BLaER1 treated with 17β-estradiol and CSF1 and Interleukin-3, amounts not matched to agents 10 nM and 100 nM (cell line): Measurements from ENCODE around the gene CD22.

Experiments used
- H3K27ac ChIP-seq, 11 experiments: shearing (Covaris generic); formaldehyde crosslinking; 2 replicates each; pipeline ENCODE4 v1.8.1; 2022
- H3K27me3 ChIP-seq, 11 experiments: shearing (Covaris generic); formaldehyde crosslinking; 2 replicates each; pipeline ENCODE4 v1.8.1; 2022
- H3K36me3 ChIP-seq, 11 experiments: shearing (Covaris generic); formaldehyde crosslinking; 2 replicates each; pipeline ENCODE4 v1.8.1; 2022
- H3K4me1 ChIP-seq, 10 experiments: shearing (Covaris generic); formaldehyde crosslinking; 2 replicates each; pipeline ENCODE4 v1.8.1; 2022
- H3K4me2 ChIP-seq, 11 experiments: shearing (Covaris generic); formaldehyde crosslinking; 2 replicates each; pipeline ENCODE4 v1.8.1; 2022
- H3K4me3 ChIP-seq, 10 experiments: shearing (Covaris generic); formaldehyde crosslinking; 2 replicates each; pipeline ENCODE4 v1.8.1; 2022
- H3K9ac ChIP-seq, 11 experiments: shearing (Covaris generic); formaldehyde crosslinking; 2 replicates each; pipeline ENCODE4 v1.8.1; 2022
- H3K9me3 ChIP-seq, 11 experiments: shearing (Covaris generic); formaldehyde crosslinking; replicated peaks in 1 of 11; 2 replicates each; pipeline ENCODE4 v1.8.1; 2022
- H4K20me1 ChIP-seq, 11 experiments: shearing (Covaris generic); formaldehyde crosslinking; 2 replicates each; pipeline ENCODE4 v1.8.1; 2022
- Cebpa-rat ChIP-seq, 11 experiments: shearing (Covaris generic); IDR thresholded peaks; 2 replicates each; pipeline ENCODE4 v1.8.1; 2022

CD22 gene

GRCh38 chr19:35293808-35294207, 35.2 kb upstream of the CD22 start:
- Histone ChIP-seq H3K9me3 (no peaks in the 10 kb centered on the region), H3K4me3 (no peak overlapping the region), H3K27ac (no peak overlapping the region), H3K9ac (no peak overlapping the region), H3K4me1 (peaks cover 15 to 78% (median 61%) of the 10 kb centered on the region in 10 experiments), H3K4me2 (peak overlapping the region in 2 of 11 experiments; percentile 61 to 82; a peak in 2 of 22 replicates), H3K36me3 (no peaks in the 10 kb centered on the region), H3K27me3 (peaks cover 0 to 26% (median 0%) of the 10 kb centered on the region in 11 experiments; a peak in 6 of 22 replicates), H4K20me1 (no peaks in the 10 kb centered on the region)
- TF ChIP-seq Cebpa-rat (IDR thresholded peaks at IDR 0.05): no peak

GRCh38 chr19:35294328-35294727, 34.7 kb upstream of the CD22 start:
- Histone ChIP-seq H3K4me3 (no peak overlapping the region), H3K27ac (no peak overlapping the region), H4K20me1 (no peaks in the 10 kb centered on the region), H3K9me3 (no peaks in the 10 kb centered on the region), H3K4me1 (peaks cover 15 to 80% (median 61%) of the 10 kb centered on the region in 10 experiments), H3K4me2 (peak overlapping the region in 3 of 11 experiments; percentile 47 to 82 (median 69); a peak in 1 of 22 replicates), H3K9ac (no peak overlapping the region), H3K27me3 (peaks cover 0 to 26% (median 0%) of the 10 kb centered on the region in 11 experiments; a peak in 6 of 22 replicates), H3K36me3 (no peaks in the 10 kb centered on the region)
- no peak for TF ChIP-seq Cebpa-rat (IDR thresholded peaks at IDR 0.05)

- peaks cover 15 to 80% (median 61%) of the 10 kb centered on the region in 10 experiments for H3K4me1 ChIP-seq
- H3K9ac ChIP-seq: peak overlapping the region in 2 of 11 experiments; percentile 32 to 33; a peak in 1 of 22 replicates
- TF ChIP-seq Cebpa-rat (IDR thresholded peaks at IDR 0.05): no peak
- peak overlapping the region in 3 of 11 experiments; percentile 37 to 60 (median 59); a peak in 5 of 22 replicates for H3K27ac ChIP-seq
- no peaks in the 10 kb centered on the region for H3K36me3 ChIP-seq
- peaks cover 0 to 26% (median 0%) of the 10 kb centered on the region in 11 experiments; a peak in 6 of 22 replicates for H3K27me3 ChIP-seq
- no peak overlapping the region for H3K4me3 ChIP-seq
- H3K4me2 ChIP-seq: peak overlapping the region; percentile 47 to 87 (median 75)
- H3K9me3 ChIP-seq: no peaks in the 10 kb centered on the region
- no peaks in the 10 kb centered on the region for H4K20me1 ChIP-seq
These were observed 33.9 kb upstream of the CD22 start for GRCh38 chr19:35294859-35295791.

DNA sequence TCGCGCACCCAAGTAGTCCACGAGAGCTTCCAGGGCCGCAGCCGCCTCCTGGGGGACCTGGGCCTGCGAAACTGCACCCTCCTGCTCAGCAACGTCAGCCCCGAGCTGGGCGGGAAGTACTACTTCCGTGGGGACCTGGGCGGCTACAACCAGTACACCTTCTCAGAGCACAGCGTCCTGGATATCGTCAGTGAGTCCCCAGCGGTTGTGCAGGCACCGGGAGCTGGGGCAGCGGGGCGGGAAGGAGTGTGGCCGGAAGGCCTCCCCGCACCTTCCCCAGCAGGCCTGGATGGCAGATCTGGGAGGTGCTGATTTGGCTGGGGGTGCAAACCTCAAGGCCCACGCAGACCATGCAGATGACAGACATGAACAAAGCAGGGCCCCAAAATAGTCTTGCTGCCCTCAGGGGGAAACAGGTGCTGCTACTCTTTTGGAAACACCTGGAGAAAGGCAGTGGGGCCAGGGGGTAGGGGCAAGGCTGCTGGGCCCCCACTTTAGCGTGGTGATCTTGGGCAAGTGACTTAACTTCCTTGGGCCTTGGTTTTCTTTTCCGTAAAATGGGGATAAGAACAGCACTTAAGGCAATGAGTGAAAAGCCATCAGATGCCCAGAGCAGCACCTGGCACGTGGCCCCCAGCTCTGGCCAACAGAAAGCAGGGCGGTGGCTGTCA, 33.1 kb upstream of the CD22 start:
- H4K20me1 ChIP-seq: no peaks in the 10 kb centered on the region
- peak overlapping the region in 2 of 11 experiments; percentile 32 to 33; a peak in 1 of 22 replicates for H3K9ac ChIP-seq
- H3K36me3 ChIP-seq: no peaks in the 10 kb centered on the region
- H3K4me2 ChIP-seq: peak overlapping the region; percentile 47 to 87 (median 75)
- H3K4me1 ChIP-seq: peaks cover 15 to 80% (median 61%) of the 10 kb centered on the region in 10 experiments
- H3K27me3 ChIP-seq: peaks cover 0 to 26% (median 0%) of the 10 kb centered on the region in 11 experiments; a peak in 6 of 22 replicates
- no peak for TF ChIP-seq Cebpa-rat (IDR thresholded peaks at IDR 0.05)
- H3K9me3 ChIP-seq: no peaks in the 10 kb centered on the region
- H3K4me3 ChIP-seq: no peak overlapping the region
- H3K27ac ChIP-seq: peak overlapping the region in 3 of 11 experiments; percentile 37 to 60 (median 59); a peak in 5 of 22 replicates

- H3K36me3 ChIP-seq: no peaks in the 10 kb centered on the region
- H3K9ac ChIP-seq: peak overlapping the region in 1 of 11 experiments; percentile 10; a peak in 1 of 22 replicates
- H3K9me3 ChIP-seq: no peaks in the 10 kb centered on the region
- peaks cover 0 to 23% (median 0%) of the 10 kb centered on the region in 11 experiments; a peak in 6 of 22 replicates for H3K27me3 ChIP-seq
- no peak overlapping the region for H3K4me3 ChIP-seq
- H3K4me1 ChIP-seq: peaks cover 15 to 70% (median 55%) of the 10 kb centered on the region in 10 experiments
- peak overlapping the region in 9 of 11 experiments; percentile 69 to 87 (median 77); a peak in 17 of 22 replicates for H3K4me2 ChIP-seq
- no peaks in the 10 kb centered on the region for H4K20me1 ChIP-seq
- peak overlapping the region in 3 of 11 experiments; percentile 5 to 51 (median 31); a peak in 2 of 22 replicates for H3K27ac ChIP-seq
- no peak for TF ChIP-seq Cebpa-rat (IDR thresholded peaks at IDR 0.05)
These were observed 32.1 kb upstream of the CD22 start for GRCh38 chr19:35296644-35297514.

- Histone ChIP-seq H3K9ac (0 out of 22 replicates have a peak overlapping the region, but pooled peaks of 1 of the 11 experiments have one; percentile 10), H3K4me3 (no peak overlapping the region), H3K4me2 (peak overlapping the region in 7 of 11 experiments; percentile 2 to 87 (median 74); a peak in 6 of 22 replicates), H4K20me1 (no peaks in the 10 kb centered on the region), H3K9me3 (no peaks in the 10 kb centered on the region), H3K27me3 (peaks cover 0 to 18% (median 0%) of the 10 kb centered on the region in 11 experiments; a peak in 6 of 22 replicates), H3K36me3 (no peaks in the 10 kb centered on the region), H3K27ac (peak overlapping the region in 3 of 11 experiments; percentile 5 to 51 (median 31); a peak in 1 of 22 replicates), H3K4me1 (peaks cover 15 to 64% (median 49%) of the 10 kb centered on the region in 10 experiments)
- no peak for TF ChIP-seq Cebpa-rat (IDR thresholded peaks at IDR 0.05)
These were observed 31.5 kb upstream of the CD22 start for GRCh38 chr19:35297515-35297848.

DNA sequence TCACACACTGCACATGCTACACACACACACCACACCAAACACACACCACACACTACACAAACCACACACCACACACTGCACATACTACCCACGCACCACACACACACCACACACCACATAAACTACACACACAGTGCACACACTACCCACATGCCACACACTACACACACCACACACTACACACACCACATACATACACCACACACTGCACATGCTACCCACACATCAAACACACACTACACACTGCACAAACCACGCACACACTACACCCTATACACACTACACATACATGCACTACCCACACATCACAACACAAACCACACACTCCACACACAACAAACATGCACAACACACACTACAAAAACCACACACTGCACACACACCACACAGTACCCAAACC, 31.1 kb upstream of the CD22 start:
- H3K9me3 ChIP-seq: no peaks in the 10 kb centered on the region
- no peaks in the 10 kb centered on the region for H4K20me1 ChIP-seq
- H3K4me2 ChIP-seq: peak overlapping the region in 5 of 11 experiments; percentile 5 to 87 (median 74); a peak in 4 of 22 replicates
- H3K4me3 ChIP-seq: no peak overlapping the region
- peaks cover 0 to 17% (median 0%) of the 10 kb centered on the region in 11 experiments; a peak in 6 of 22 replicates for H3K27me3 ChIP-seq
- no peak overlapping the region for H3K9ac ChIP-seq
- no peak for TF ChIP-seq Cebpa-rat (IDR thresholded peaks at IDR 0.05)
- H3K36me3 ChIP-seq: no peaks in the 10 kb centered on the region
- peaks cover 15 to 64% (median 47%) of the 10 kb centered on the region in 10 experiments for H3K4me1 ChIP-seq
- 0 out of 22 replicates have a peak overlapping the region, but pooled peaks of 1 of the 11 experiments have one; percentile 0 for H3K27ac ChIP-seq

DNA sequence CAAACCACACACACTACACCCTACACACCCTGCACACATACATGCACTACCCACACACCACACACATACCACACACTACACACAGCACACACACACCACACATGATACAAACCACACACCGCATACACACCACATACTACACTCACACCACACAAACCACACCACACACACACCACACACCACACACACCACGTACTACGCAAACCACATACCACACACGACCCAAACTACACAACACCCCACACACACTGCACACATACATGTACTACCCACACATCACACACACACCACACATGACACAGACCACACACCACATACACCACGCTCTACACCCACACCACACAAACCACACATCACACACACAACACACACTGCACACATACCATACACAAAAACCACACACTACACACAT, 30.4 kb upstream of the CD22 start:
- H4K20me1 ChIP-seq: no peaks in the 10 kb centered on the region
- H3K27me3 ChIP-seq: peaks cover 0 to 17% (median 0%) of the 10 kb centered on the region in 11 experiments; a peak in 6 of 22 replicates

More for the DNA sequence above, 30.4 kb upstream of the CD22 start:
- H3K4me2 ChIP-seq: no peak overlapping the region
- no peaks in the 10 kb centered on the region for H3K36me3 ChIP-seq
- TF ChIP-seq Cebpa-rat (IDR thresholded peaks at IDR 0.05): no peak
- no peak overlapping the region for H3K9ac ChIP-seq
- 0 out of 22 replicates have a peak overlapping the region, but pooled peaks of 1 of the 11 experiments have one; percentile 0 for H3K27ac ChIP-seq
- no peaks in the 10 kb centered on the region for H3K9me3 ChIP-seq
- peaks cover 21 to 64% (median 50%) of the 10 kb centered on the region in 10 experiments for H3K4me1 ChIP-seq
- H3K4me3 ChIP-seq: no peak overlapping the region
